Right lobe of liver (tissue), 4 donors: ENCODE measurements around the gene PPCDC.

ENCODE experiments used
- POLR2A ChIP-seq: fragments of 450-650 bp; IDR thresholded peaks from one replicate; pipeline ENCODE4 v1.6.1; 2017; ENCODE audit warnings: antibody characterized with exemption, mild to moderate bottlenecking
- TF ChIP-seq, protein P1 (sequence below), 4 donors: fragments of 200-600 bp in 3 of 4; fragments of 450-650 bp in 1 of 4; IDR thresholded peaks; one replicate each; pipeline versions ENCODE4 v1.5.1 to v1.8.0; 2016 to 2022; ENCODE audit warnings: antibody characterized with exemption in 4 of 4, mild to moderate bottlenecking in 2 of 4
- donor health status: DM: no; HTN: no; CAD: no.
- donor health status: DM: no; HTN: no; CAD: no.
- donor health status: DM: no; HTN: yes; CAD: no.

DNA sequence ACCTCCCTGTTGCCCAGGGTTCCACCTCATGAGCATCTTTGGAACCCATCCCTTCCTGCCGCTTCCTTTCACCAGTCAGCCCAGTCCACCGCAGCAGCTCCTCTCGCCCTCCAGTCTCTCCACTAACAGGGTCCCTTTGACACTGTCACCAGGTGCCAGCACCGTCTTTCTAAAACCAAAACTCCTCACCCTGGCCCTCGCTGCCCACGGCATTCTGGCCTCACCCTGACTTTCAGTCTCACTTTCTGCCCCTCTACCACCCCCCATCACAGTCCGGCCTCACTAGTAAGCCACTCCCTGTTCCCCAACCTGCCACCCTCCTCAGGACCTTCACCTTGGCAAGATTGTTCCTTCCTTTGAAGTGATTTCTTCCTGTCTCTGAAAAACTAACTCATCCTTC is 4.2 kb downstream of the PPCDC start:
- TF ChIP-seq, protein P1, sequence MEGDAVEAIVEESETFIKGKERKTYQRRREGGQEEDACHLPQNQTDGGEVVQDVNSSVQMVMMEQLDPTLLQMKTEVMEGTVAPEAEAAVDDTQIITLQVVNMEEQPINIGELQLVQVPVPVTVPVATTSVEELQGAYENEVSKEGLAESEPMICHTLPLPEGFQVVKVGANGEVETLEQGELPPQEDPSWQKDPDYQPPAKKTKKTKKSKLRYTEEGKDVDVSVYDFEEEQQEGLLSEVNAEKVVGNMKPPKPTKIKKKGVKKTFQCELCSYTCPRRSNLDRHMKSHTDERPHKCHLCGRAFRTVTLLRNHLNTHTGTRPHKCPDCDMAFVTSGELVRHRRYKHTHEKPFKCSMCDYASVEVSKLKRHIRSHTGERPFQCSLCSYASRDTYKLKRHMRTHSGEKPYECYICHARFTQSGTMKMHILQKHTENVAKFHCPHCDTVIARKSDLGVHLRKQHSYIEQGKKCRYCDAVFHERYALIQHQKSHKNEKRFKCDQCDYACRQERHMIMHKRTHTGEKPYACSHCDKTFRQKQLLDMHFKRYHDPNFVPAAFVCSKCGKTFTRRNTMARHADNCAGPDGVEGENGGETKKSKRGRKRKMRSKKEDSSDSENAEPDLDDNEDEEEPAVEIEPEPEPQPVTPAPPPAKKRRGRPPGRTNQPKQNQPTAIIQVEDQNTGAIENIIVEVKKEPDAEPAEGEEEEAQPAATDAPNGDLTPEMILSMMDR (IDR thresholded peaks at IDR 0.05): no peak
- no peak for TF ChIP-seq POLR2A
